ENCODE results near the gene SPACA6. TPM values are rescaled to one million over a fixed set of nuclear protein-coding genes. Genes with fewer than 3 reads are reported as not detected.

SPACA6 gene
- total RNA-seq, 2 donors from 2014 or later: 18.4 to 26.8 TPM

- Histone ChIP-seq H3K4me1 (ENCODE audit: control insufficient read depth, insufficient read depth, low read length) (no peaks in the 10 kb centered on the region), H3K9me3 (ENCODE audit: control insufficient read depth, low read length) (no peaks in the 10 kb centered on the region), H3K4me3 (ENCODE audit: low read length) (no peak overlapping the region), H3K27ac (ENCODE audit: low read depth, low read length) (no peak overlapping the region), H3K9ac (ENCODE audit: extremely low read depth, low read length, poor library complexity, severe bottlenecking) (no peak overlapping the region), H3K36me3 (ENCODE audit: control insufficient read depth, insufficient read depth, low read length) (peaks cover 96% of the 10 kb centered on the region), H3K27me3 (ENCODE audit: control insufficient read depth, insufficient read depth, low read length, poor library complexity, severe bottlenecking) (no peaks in the 10 kb centered on the region)
- no peak for TF ChIP-seq CTCF (conservative IDR thresholded peaks at IDR 0.05)
- peaks cover 14% of the 10 kb centered on the region for H3K4me1 Mint-ChIP-seq
- H3K27me3 Mint-ChIP-seq (ENCODE audit: insufficient read depth): no peaks in the 10 kb centered on the region
- H3K27ac Mint-ChIP-seq: no peak overlapping the region
- H3K36me3 Mint-ChIP-seq (ENCODE audit: low read depth): peaks cover 82% of the 10 kb centered on the region
- DNase-seq: no peak
- H3K4me3 Mint-ChIP-seq: no peak overlapping the region
- H3K9me3 Mint-ChIP-seq: no peaks in the 10 kb centered on the region
- WGBS, 2 experiments (ENCODE audit: insufficient coverage in 1 of 2, insufficient read length in 1 of 2): 94 to 100% methylated on average over 5 to 9 of the region's 9 CpGs
Observed at GRCh38 chr19:51697169-51697776, 4.1 kb downstream of the SPACA6 start.

GRCh38 chr19:51698296-51698695 lies 5.2 kb downstream of the SPACA6 start:
- H3K4me1 Mint-ChIP-seq: peaks cover 16% of the 10 kb centered on the region
- Histone ChIP-seq H3K27me3 (ENCODE audit: control insufficient read depth, insufficient read depth, low read length, poor library complexity, severe bottlenecking) (no peaks in the 10 kb centered on the region), H3K9ac (ENCODE audit: extremely low read depth, low read length, poor library complexity, severe bottlenecking) (no peak overlapping the region), H3K9me3 (ENCODE audit: control insufficient read depth, low read length) (no peaks in the 10 kb centered on the region), H3K4me3 (ENCODE audit: low read length) (no peak overlapping the region), H3K4me1 (ENCODE audit: control insufficient read depth, insufficient read depth, low read length) (no peaks in the 10 kb centered on the region), H3K36me3 (ENCODE audit: control insufficient read depth, insufficient read depth, low read length) (peaks cover 98% of the 10 kb centered on the region), H3K27ac (ENCODE audit: low read depth, low read length) (no peak overlapping the region)
- no peak for TF ChIP-seq CTCF (conservative IDR thresholded peaks at IDR 0.05)
- peaks cover 77% of the 10 kb centered on the region for H3K36me3 Mint-ChIP-seq (ENCODE audit: low read depth)
- H3K4me3 Mint-ChIP-seq: no peak overlapping the region
- no peak overlapping the region for H3K27ac Mint-ChIP-seq
- DNase-seq: no peak
- H3K9me3 Mint-ChIP-seq: no peaks in the 10 kb centered on the region
- H3K27me3 Mint-ChIP-seq (ENCODE audit: insufficient read depth): no peaks in the 10 kb centered on the region
- WGBS, 2 experiments (ENCODE audit: insufficient coverage in 1 of 2, insufficient read length in 1 of 2): 89 to 96% methylated on average over 3 to 5 of the region's 5 CpGs

GRCh38 chr19:51699170-51699569 lies 6.0 kb downstream of the SPACA6 start:
- no peak for DNase-seq
- Histone ChIP-seq H3K4me3 (ENCODE audit: low read length) (no peak overlapping the region), H3K27ac (ENCODE audit: low read depth, low read length) (no peak overlapping the region), H3K36me3 (ENCODE audit: control insufficient read depth, insufficient read depth, low read length) (peaks cover 89% of the 10 kb centered on the region), H3K9ac (ENCODE audit: extremely low read depth, low read length, poor library complexity, severe bottlenecking) (no peak overlapping the region), H3K4me1 (ENCODE audit: control insufficient read depth, insufficient read depth, low read length) (no peaks in the 10 kb centered on the region), H3K27me3 (ENCODE audit: control insufficient read depth, insufficient read depth, low read length, poor library complexity, severe bottlenecking) (no peaks in the 10 kb centered on the region), H3K9me3 (ENCODE audit: control insufficient read depth, low read length) (no peaks in the 10 kb centered on the region)
- H3K4me3 Mint-ChIP-seq: no peak overlapping the region
- H3K4me1 Mint-ChIP-seq: peaks cover 16% of the 10 kb centered on the region
- WGBS, 2 experiments (ENCODE audit: insufficient coverage in 1 of 2, insufficient read length in 1 of 2): 92 to 96% methylated on average over 3 to 5 of the region's 5 CpGs
- H3K36me3 Mint-ChIP-seq (ENCODE audit: low read depth): peaks cover 69% of the 10 kb centered on the region
- no peak overlapping the region for H3K27ac Mint-ChIP-seq
- no peak for TF ChIP-seq CTCF (conservative IDR thresholded peaks at IDR 0.05)
- H3K27me3 Mint-ChIP-seq (ENCODE audit: insufficient read depth): no peaks in the 10 kb centered on the region
- H3K9me3 Mint-ChIP-seq: no peaks in the 10 kb centered on the region
